ENCODE results near the gene GINS2. TPM values are rescaled to one million over a fixed set of nuclear protein-coding genes. Genes with fewer than 3 reads are reported as not detected.

The GINS2 gene
- total RNA-seq, 2 experiments from 2014 or later: 1.1 to 1.4 TPM

DNA sequence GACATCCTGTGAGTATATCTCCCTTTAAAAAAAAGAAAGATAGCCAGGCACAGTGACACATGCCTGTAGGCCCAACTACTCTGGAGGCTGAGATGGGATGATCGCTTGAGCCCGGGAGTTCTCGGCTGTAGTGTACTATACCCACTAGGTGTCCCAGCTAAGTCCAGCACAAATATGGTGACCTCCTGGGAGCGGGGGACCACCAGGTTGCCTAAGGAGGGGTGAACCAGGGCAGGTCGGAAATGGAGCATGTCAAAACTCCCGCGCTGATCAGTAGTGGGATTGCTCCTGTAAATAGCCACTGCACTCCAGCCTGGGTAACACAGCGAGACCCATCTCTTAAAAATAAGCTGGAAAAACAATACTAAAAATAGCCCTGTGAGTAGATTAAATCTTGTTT lies 29.4 kb downstream of the GINS2 start:
- no peaks in the 10 kb centered on the region for H3K9me3 Mint-ChIP-seq
- TF ChIP-seq, protein P1, sequence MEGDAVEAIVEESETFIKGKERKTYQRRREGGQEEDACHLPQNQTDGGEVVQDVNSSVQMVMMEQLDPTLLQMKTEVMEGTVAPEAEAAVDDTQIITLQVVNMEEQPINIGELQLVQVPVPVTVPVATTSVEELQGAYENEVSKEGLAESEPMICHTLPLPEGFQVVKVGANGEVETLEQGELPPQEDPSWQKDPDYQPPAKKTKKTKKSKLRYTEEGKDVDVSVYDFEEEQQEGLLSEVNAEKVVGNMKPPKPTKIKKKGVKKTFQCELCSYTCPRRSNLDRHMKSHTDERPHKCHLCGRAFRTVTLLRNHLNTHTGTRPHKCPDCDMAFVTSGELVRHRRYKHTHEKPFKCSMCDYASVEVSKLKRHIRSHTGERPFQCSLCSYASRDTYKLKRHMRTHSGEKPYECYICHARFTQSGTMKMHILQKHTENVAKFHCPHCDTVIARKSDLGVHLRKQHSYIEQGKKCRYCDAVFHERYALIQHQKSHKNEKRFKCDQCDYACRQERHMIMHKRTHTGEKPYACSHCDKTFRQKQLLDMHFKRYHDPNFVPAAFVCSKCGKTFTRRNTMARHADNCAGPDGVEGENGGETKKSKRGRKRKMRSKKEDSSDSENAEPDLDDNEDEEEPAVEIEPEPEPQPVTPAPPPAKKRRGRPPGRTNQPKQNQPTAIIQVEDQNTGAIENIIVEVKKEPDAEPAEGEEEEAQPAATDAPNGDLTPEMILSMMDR (IDR thresholded peaks at IDR 0.05): no peak
- ChIA-PET CTCF (interaction anchor here (1.7 kb wide), 1 partner anchor 9 kb away, joined by 4 read pairs; no protein-coding TSS in a partner anchor), POLR2A (no interaction called here)
- H3K4me3 Mint-ChIP-seq: no peak overlapping the region
- no peak for ATAC-seq (ENCODE audit: poor library complexity)
- no peaks in the 10 kb centered on the region for H3K4me1 Mint-ChIP-seq (ENCODE audit: low read depth)
- intact Hi-C loops (cut with DNase I, micrococcal nuclease): loop anchor here (1.0 to 5.0 kb wide), 3 partner anchors 58 to 99 kb away; no protein-coding TSS in a partner anchor
- peaks cover 44% of the 10 kb centered on the region for H3K36me3 Mint-ChIP-seq (ENCODE audit: low read depth)
- H3K27me3 Mint-ChIP-seq: no peaks in the 10 kb centered on the region
- no peaks in the 10 kb centered on the region for H3K4me1 ChIP-seq (ENCODE audit: insufficient read depth, low read length)
- no peaks in the 10 kb centered on the region for H3K9me3 ChIP-seq (ENCODE audit: control insufficient read depth in 1 of 2, insufficient read depth in 1 of 2, low read length in 2 of 2)
- H3K4me3 ChIP-seq (ENCODE audit: low read length): no peak overlapping the region
- DNase-seq: no peak
- H3K27me3 ChIP-seq (ENCODE audit: control insufficient read depth in 1 of 2, insufficient read depth in 2 of 2, low read length in 2 of 2): no peaks in the 10 kb centered on the region
- no peak overlapping the region for H3K27ac ChIP-seq (ENCODE audit: low read depth in 1 of 2, low read length in 2 of 2)
- peaks cover 70% of the 10 kb centered on the region for H3K36me3 ChIP-seq (ENCODE audit: insufficient read depth, low read length)
- H3K27ac Mint-ChIP-seq: no peak overlapping the region

DNA sequence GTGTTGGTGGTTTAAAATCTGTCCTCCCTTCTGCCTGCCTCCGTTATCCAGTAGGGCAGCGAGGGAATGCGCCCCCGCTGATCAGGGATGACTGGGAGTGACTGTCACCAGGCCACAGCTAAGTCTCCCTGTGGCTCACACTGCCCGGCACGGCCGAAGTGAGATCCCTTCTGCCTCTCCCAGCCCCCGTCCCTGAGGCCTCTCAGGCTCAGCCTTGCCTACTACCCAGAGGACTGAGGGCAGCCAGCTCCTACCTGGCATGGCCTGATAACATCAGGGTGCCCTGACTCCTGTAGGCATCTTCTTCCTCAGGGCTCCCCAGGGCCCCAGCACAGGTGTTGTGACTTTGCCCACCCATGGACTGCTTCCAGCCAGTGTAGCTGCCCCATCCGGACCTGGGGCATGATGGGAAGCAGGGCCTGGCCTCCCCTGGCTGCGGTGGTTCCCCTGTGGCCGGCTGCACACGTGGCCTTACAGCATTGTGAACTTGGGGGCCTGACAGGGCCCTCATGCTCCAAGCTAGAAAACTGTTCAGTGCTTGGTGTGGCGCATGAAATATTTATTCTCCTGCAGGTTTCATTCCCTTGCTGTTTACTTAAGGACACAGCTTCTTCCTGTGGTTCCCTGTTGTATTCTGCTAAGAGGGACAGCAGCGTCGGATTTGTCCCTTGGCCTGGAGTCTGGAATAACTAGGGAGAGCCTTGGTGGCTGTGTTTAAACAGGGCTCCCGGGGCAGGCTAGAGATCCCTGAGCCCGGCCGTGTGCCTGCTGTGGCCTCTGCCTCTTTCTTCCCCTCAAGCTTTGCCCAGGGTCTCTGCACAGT lies 30.0 kb downstream of the GINS2 start:
- H3K4me3 Mint-ChIP-seq: no peak overlapping the region
- POLR2A ChIA-PET: no interaction called here
- DNase-seq (no peak), ATAC-seq (ENCODE audit: poor library complexity) (no peak)
- H3K4me1 ChIP-seq (ENCODE audit: insufficient read depth, low read length): no peaks in the 10 kb centered on the region
- H3K27me3 Mint-ChIP-seq: no peaks in the 10 kb centered on the region
- H3K9me3 Mint-ChIP-seq: no peaks in the 10 kb centered on the region
- H3K27me3 ChIP-seq (ENCODE audit: control insufficient read depth in 1 of 2, insufficient read depth in 2 of 2, low read length in 2 of 2): no peaks in the 10 kb centered on the region
- H3K36me3 ChIP-seq (ENCODE audit: insufficient read depth, low read length): peaks cover 70% of the 10 kb centered on the region
- intact Hi-C loops (cut with DNase I, micrococcal nuclease): loop anchor here (1.0 to 5.0 kb wide), 3 partner anchors 59 to 100 kb away; no protein-coding TSS in a partner anchor
- H3K4me1 Mint-ChIP-seq (ENCODE audit: low read depth): no peaks in the 10 kb centered on the region
- H3K27ac ChIP-seq (ENCODE audit: low read depth in 1 of 2, low read length in 2 of 2): no peak overlapping the region
- H3K36me3 Mint-ChIP-seq (ENCODE audit: low read depth): peaks cover 38% of the 10 kb centered on the region
- H3K9me3 ChIP-seq (ENCODE audit: control insufficient read depth in 1 of 2, insufficient read depth in 1 of 2, low read length in 2 of 2): no peaks in the 10 kb centered on the region
- no peak overlapping the region for H3K4me3 ChIP-seq (ENCODE audit: low read length)
- CTCF ChIA-PET: interaction anchor here (1.7 kb wide), 1 partner anchor 9 kb away, joined by 4 read pairs; no protein-coding TSS in a partner anchor
- TF ChIP-seq, protein P1 (IDR thresholded peaks at IDR 0.05): no peak
- no peak overlapping the region for H3K27ac Mint-ChIP-seq

DNA sequence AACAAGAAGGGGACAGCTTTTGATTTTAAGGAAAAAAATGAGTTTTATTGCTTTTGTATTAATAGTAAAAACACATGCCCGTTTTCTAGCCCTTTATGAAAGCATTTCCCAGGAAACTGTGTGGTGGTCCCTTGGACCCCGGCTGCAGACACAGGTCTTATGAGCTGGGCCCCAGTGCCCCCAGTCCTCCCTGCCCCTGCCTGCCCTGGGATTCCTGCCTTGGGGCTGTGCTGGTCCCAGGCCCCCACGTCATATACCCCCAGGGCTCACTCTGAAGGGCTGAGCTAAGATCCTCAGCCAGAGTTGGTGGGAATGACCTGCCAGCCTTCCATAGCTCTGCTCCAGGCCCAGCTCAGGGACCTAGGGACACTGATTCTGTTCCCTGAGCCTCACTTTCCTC lies 30.8 kb downstream of the GINS2 start:
- peaks cover 34% of the 10 kb centered on the region for H3K36me3 Mint-ChIP-seq (ENCODE audit: low read depth)
- H3K4me1 Mint-ChIP-seq (ENCODE audit: low read depth): no peaks in the 10 kb centered on the region
- TF ChIP-seq, protein P1 (IDR thresholded peaks at IDR 0.05): no peak
- Histone ChIP-seq H3K27ac (ENCODE audit: low read depth in 1 of 2, low read length in 2 of 2) (no peak overlapping the region), H3K27me3 (ENCODE audit: control insufficient read depth in 1 of 2, insufficient read depth in 2 of 2, low read length in 2 of 2) (no peaks in the 10 kb centered on the region), H3K4me1 (ENCODE audit: insufficient read depth, low read length) (no peaks in the 10 kb centered on the region), H3K9me3 (ENCODE audit: control insufficient read depth in 1 of 2, insufficient read depth in 1 of 2, low read length in 2 of 2) (no peaks in the 10 kb centered on the region), H3K36me3 (ENCODE audit: insufficient read depth, low read length) (peaks cover 63% of the 10 kb centered on the region), H3K4me3 (ENCODE audit: low read length) (no peak overlapping the region)
- H3K9me3 Mint-ChIP-seq: no peaks in the 10 kb centered on the region
- no peak overlapping the region for H3K4me3 Mint-ChIP-seq
- ChIA-PET POLR2A (interaction anchor here (0.6 kb wide), 1 partner anchor 28 kb away, joined by 3 read pairs; no protein-coding TSS in a partner anchor), CTCF (no interaction called here)
- H3K27ac Mint-ChIP-seq: no peak overlapping the region
- ATAC-seq (ENCODE audit: poor library complexity): no peak
- intact Hi-C loops (cut with DNase I, micrococcal nuclease): loop anchor here in 1 of 2 experiments (2.0 to 5.0 kb wide), 2 partner anchors 59 to 101 kb away; no protein-coding TSS in a partner anchor
- H3K27me3 Mint-ChIP-seq: no peaks in the 10 kb centered on the region
- no peak for DNase-seq

Measured in CD4-positive, alpha-beta T cell (primary cell).